ENCODE data around the gene SWAP70. TPM values are rescaled to one million over a fixed set of nuclear protein-coding genes. Genes with fewer than 3 reads are reported as not detected.
"Not testable (repeated sequence)": the region's sequence is repeated elsewhere in the genome, so short reads cannot be mapped to it uniquely, and the experiment has no call there.

SWAP70 gene
- total and polyA plus RNA-seq, 2 experiments from 2014 or later = 30.3 to 33.3 TPM

- TF ChIP-seq ZNF462 (CRISPR knock-in tag; IDR thresholded peaks at IDR 0.05) = no peak
- TF ChIP-seq STAT1 (IDR thresholded peaks at IDR 0.05; ENCODE audit: unreplicated experiment) = no peak
- TF ChIP-seq ZNF114 (CRISPR knock-in tag; IDR thresholded peaks at IDR 0.05) = no peak
- no peak for TF ChIP-seq NANOG (IDR thresholded peaks at IDR 0.05; ENCODE audit: borderline replicate concordance)
- no peak for TF ChIP-seq EZH2phosphoT487 (IDR thresholded peaks at IDR 0.05; ENCODE audit: unreplicated experiment)
- TF ChIP-seq JUNB (IDR thresholded peaks at IDR 0.05; ENCODE audit: unreplicated experiment) = no peak
- no peak for TF ChIP-seq CREB1 (CRISPR knock-in tag; IDR thresholded peaks at IDR 0.05; ENCODE audit: low read depth)
- TF ChIP-seq ZNF331 (CRISPR knock-in tag; IDR thresholded peaks at IDR 0.05; ENCODE audit: low read depth) = no peak
Observed at GRCh38 chr11:9619004-9619403, 44.9 kb upstream of the SWAP70 start (continued).

- Mint-ChIP-seq H3K4me3 (no peak overlapping the region), H3K9me3 (peaks cover 10% of the 10 kb centered on the region), H3K4me1 (peaks cover 7% of the 10 kb centered on the region), H3K27ac (no peak overlapping the region), H3K27me3 (ENCODE audit: insufficient read depth, low read depth, poor library complexity) (peaks cover 8% of the 10 kb centered on the region), H3K36me3 (ENCODE audit: low read depth) (peaks cover 17% of the 10 kb centered on the region)
- DNase-seq (ENCODE audit: low spot score) (no peak), ATAC-seq (peak; percentile 36; the same call in 2 of the 3 replicates)
- Histone ChIP-seq H3K9me2 (ENCODE audit: insufficient read depth) (no peaks in the 10 kb centered on the region), H3K4me1 (ENCODE audit: insufficient read depth) (peaks cover under 1% of the 10 kb centered on the region; the same call in 1 of the 2 replicates), H3F3A (replicated peaks; ENCODE audit: low read depth) (no peaks in the 10 kb centered on the region), H4K20me1 (replicated peaks; ENCODE audit: insufficient read depth) (no peaks in the 10 kb centered on the region), H2AFZ (no peak overlapping the region), H3K36me3 (ENCODE audit: insufficient read depth) (no peaks in the 10 kb centered on the region), H3K27me3 (ENCODE audit: insufficient read depth) (no peaks in the 10 kb centered on the region), H3K4me3 (no peak overlapping the region), H3K79me2 (replicated peaks; ENCODE audit: insufficient read depth) (no peaks in the 10 kb centered on the region), H3K4me2 (no peak overlapping the region), H3K27ac (ENCODE audit: low read depth) (no peak overlapping the region)
- TF ChIP-seq JUNB (IDR thresholded peaks at IDR 0.05; ENCODE audit: unreplicated experiment) (no peak), EZH2 (IDR thresholded peaks at IDR 0.05; ENCODE audit: low read depth, unreplicated experiment) (no peak), ZNF114 (CRISPR knock-in tag; IDR thresholded peaks at IDR 0.05) (no peak), EZH2phosphoT487 (IDR thresholded peaks at IDR 0.05; ENCODE audit: unreplicated experiment) (no peak), CREB1 (CRISPR knock-in tag; IDR thresholded peaks at IDR 0.05; ENCODE audit: low read depth) (no peak), CTCF (conservative IDR thresholded peaks at IDR 0.05; ENCODE audit: low read depth in 2 of 2) (no peak), STAT1 (IDR thresholded peaks at IDR 0.05; ENCODE audit: unreplicated experiment) (no peak), NANOG (IDR thresholded peaks at IDR 0.05; ENCODE audit: borderline replicate concordance) (no peak)
Observed at GRCh38 chr11:9619971-9620370, 43.9 kb upstream of the SWAP70 start.

GRCh38 chr11:9622353-9622752, 41.5 kb upstream of the SWAP70 start:
- not testable (repeated sequence) for H3K79me2 ChIP-seq (replicated peaks; ENCODE audit: insufficient read depth); H3K9me2 ChIP-seq (ENCODE audit: insufficient read depth); H3K4me3 Mint-ChIP-seq; H3K36me3 ChIP-seq (ENCODE audit: insufficient read depth); H3K27ac ChIP-seq (ENCODE audit: low read depth); H4K20me1 ChIP-seq (replicated peaks; ENCODE audit: insufficient read depth); H2AFZ ChIP-seq; H3K4me2 ChIP-seq; ATAC-seq; H3K4me3 ChIP-seq; H3F3A ChIP-seq (replicated peaks; ENCODE audit: low read depth); H3K27me3 ChIP-seq (ENCODE audit: insufficient read depth); H3K27me3 Mint-ChIP-seq (ENCODE audit: insufficient read depth, low read depth, poor library complexity); DNase-seq (ENCODE audit: low spot score)
- peaks cover 10% of the 10 kb centered on the region for H3K9me3 Mint-ChIP-seq
- H3K4me1 Mint-ChIP-seq = peaks cover 27% of the 10 kb centered on the region
- H3K4me1 ChIP-seq (ENCODE audit: insufficient read depth) = peaks cover 13% of the 10 kb centered on the region
- peaks cover 17% of the 10 kb centered on the region for H3K36me3 Mint-ChIP-seq (ENCODE audit: low read depth)
- H3K27ac Mint-ChIP-seq = peak overlapping the region; percentile 57; the same call in 1 of the 2 replicates
